AG09309 (cell line): ENCODE results near the gene CGREF1.

Experiments used
- DNase-seq: peaks from one replicate; pipeline ENCODE4 v3.0.0-alpha.2; 2010; ENCODE audit warnings: low read depth
- H3K4me3 ChIP-seq: 2 replicates; pipeline ENCODE4 v1.5.1; 2011; ENCODE audit warnings: mild to moderate bottlenecking, low read depth, low read length, moderate library complexity; ENCODE audit not compliant: control insufficient read depth
- TF ChIP-seq, protein P1 (sequence below): IDR thresholded peaks from 2 replicates; pipeline ENCODE4 v1.5.1; 2011; ENCODE audit warnings: mild to moderate bottlenecking, low read depth, low read length, inconsistent platforms; ENCODE audit not compliant: insufficient read depth, control insufficient read depth; ENCODE audit errors: missing control alignments

The CGREF1 gene

DNA sequence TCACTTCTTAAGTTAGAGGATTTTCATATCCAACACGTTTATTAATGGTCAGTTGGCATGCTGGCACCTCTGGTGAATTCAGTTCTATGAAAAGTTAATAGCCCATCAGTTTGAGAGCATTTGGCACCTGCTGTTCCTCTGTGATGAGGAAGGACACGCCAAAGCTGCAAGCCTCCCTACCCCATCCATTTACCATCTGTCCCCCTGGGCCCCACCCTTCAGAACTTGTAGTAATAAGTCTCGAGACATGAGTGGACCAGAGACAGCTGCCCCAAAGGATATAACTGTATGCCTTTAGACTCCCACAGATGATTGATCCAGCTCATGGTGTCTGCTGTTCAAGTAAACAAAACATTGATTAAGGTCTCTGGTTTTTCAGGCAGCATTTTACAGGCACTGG is 53.8 kb downstream of the CGREF1 start:
- H3K4me3 ChIP-seq = no peak overlapping the region
- no peak for DNase-seq
- TF ChIP-seq, protein P1, sequence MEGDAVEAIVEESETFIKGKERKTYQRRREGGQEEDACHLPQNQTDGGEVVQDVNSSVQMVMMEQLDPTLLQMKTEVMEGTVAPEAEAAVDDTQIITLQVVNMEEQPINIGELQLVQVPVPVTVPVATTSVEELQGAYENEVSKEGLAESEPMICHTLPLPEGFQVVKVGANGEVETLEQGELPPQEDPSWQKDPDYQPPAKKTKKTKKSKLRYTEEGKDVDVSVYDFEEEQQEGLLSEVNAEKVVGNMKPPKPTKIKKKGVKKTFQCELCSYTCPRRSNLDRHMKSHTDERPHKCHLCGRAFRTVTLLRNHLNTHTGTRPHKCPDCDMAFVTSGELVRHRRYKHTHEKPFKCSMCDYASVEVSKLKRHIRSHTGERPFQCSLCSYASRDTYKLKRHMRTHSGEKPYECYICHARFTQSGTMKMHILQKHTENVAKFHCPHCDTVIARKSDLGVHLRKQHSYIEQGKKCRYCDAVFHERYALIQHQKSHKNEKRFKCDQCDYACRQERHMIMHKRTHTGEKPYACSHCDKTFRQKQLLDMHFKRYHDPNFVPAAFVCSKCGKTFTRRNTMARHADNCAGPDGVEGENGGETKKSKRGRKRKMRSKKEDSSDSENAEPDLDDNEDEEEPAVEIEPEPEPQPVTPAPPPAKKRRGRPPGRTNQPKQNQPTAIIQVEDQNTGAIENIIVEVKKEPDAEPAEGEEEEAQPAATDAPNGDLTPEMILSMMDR = no peak

DNA sequence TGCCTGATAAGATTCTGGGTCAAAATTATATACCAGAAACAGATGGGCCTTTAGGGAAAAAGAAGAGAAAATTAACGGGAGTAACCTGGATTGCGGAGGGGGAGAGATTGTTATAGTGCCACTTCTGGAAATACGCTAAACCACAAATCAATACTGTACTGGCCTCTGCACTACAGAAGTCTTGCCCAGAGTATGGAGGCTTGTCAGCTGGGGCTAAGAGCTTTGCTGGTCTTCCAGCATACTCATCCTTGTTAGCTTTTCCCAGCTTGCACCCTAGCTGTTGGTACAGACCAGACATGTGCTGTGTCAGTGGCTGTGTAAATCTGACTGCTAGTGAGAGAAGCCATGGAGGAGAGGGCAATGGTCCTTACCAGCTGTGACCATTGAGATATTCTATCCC is 58.6 kb downstream of the CGREF1 start:
- DNase-seq = no peak
- no peak overlapping the region for H3K4me3 ChIP-seq
- TF ChIP-seq, protein P1 = no peak

DNA sequence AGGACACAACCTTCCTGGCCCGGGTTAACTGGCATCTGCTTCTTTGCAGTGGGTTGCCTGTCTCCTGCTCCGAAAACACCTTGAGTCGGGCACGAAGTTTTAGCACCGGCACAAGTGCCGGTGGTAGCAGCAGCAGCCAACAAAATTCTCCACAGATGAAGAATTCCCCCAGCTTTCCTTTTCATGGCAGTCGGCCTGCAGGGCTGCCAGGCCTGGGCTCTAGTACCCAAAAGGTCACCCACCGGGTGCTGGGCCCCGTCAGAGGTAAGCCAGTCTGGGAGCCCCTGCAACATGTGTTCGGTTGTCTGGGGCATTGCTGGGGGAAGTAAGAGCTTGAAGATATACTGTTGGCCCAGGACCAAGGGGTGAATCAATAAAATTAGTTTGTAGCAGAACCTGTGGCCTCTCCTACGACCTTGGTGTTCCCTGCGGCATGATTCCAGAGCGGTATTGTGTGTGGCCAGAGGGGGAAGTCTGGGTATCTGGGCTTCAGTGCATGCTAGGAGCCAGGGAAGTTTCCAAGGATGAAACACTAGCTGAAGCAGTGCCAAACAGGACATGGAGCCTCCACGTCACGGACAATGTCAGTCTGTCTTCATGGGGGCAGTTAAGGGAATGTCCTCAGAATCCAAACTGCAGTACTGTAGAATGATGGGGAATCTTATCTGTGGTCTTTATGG is 59.6 kb downstream of the CGREF1 start:
- DNase-seq = no peak
- no peak overlapping the region for H3K4me3 ChIP-seq
- TF ChIP-seq, protein P1 = no peak

DNA sequence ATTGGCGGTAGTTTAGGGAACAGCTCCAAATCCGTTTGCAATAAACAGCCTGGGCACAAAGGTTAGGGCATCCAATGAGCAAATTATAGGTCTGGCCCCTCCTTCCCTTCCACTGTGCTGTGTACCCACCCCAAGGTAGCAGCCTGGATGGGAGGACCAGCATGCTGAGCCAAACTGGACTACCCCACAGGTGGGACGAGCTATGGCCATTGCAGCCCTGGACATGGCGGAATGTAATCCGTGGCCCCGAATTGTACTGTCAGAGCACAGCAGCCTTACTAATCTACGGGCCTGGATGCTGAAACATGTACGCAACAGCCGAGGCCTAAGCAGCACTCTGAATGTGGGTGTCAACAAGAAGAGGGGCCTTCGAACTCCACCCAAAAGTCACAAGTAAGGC is 60.7 kb downstream of the CGREF1 start:
- H3K4me3 ChIP-seq = no peak overlapping the region
- TF ChIP-seq, protein P1 = no peak
- no peak for DNase-seq

DNA sequence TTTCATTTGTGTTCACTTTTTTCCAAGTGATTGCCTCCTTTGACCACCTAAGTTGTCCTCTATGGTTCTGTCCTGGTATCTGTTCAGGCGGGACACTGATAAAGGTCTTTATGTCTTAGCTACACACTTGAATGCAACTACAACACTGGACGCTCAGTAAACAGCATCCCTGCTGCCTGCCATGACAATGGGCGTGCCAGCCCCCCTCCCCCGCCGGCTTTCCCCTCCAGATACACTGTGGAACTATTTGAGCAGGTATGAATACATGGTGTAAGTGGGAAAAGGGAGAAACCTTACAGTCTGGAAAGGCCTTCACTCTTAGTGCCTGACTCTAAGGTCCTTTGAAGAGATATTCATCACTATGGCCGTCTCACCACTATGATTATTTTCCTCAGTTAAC is 61.7 kb downstream of the CGREF1 start:
- no peak overlapping the region for H3K4me3 ChIP-seq
- TF ChIP-seq, protein P1 = no peak
- DNase-seq = no peak

DNA sequence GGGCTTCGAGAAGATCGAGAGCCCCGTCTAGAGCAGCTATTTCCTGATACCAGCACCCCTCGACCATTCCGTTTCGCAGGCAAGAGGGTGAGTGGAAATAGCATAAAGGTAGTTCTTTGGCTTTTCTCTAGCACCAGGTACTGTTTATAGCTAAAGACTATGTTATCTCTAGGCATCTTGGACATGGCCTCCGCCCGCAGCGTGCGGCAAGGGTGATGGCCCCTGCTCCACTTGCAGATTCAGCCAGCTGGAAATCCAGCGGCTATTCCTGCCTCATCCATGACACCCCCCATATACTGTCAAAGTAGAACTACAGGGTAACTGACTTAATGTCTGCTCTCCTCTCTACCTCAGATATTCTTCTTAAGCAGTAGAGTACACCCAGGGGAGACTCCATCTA is 64.2 kb downstream of the CGREF1 start:
- DNase-seq = no peak
- H3K4me3 ChIP-seq = no peak overlapping the region
- TF ChIP-seq, protein P1 = no peak
